GM18858 (cell line): ENCODE data around the gene ST6GAL2.

Experiments
- ATAC-seq: cut with Tn5 transposase; IDR thresholded peaks from one replicate; pipeline ENCODE4 v1.9.1; 2021; ENCODE audit not compliant: unreplicated experiment

Gene ST6GAL2

DNA sequence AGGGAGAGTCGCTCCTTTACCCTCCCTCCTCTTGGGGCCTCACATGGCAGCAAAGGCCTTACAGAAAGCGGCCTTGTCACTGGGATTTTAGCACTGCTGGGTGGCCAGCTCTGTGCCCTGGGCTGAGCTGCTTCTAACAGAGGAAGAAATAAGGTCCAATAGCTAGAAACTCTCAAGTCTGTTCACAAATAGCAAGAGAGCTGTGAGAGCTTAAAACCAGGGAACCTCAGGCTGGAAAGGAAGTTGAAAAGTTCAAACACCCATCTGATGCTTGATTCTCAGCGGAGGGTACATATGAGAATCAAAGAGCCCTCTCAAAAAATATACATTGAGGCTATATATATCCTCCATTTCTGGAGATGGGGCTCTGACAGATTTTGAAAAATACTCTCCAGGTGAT is 54.7 kb downstream of the ST6GAL2 start:
- no peak for ATAC-seq

DNA sequence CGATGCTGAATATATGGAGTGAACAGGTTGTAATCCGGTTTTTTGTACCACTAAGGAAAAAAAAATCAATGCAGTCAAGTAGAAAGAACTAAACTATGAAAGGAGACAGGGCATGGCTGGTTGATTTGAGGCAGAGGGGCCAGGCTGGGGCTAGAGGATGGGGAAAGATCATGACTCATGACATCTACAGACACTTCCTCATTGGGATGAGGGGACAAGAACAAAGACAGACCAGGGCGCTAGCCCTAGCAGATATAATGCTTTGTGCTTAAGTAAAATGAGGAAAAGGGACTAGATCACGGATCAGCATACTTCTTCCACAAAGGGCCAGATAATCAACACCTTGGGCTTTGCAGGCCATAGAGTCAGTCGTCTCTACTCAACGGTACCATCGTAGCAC is 55.8 kb downstream of the ST6GAL2 start:
- no peak for ATAC-seq

DNA sequence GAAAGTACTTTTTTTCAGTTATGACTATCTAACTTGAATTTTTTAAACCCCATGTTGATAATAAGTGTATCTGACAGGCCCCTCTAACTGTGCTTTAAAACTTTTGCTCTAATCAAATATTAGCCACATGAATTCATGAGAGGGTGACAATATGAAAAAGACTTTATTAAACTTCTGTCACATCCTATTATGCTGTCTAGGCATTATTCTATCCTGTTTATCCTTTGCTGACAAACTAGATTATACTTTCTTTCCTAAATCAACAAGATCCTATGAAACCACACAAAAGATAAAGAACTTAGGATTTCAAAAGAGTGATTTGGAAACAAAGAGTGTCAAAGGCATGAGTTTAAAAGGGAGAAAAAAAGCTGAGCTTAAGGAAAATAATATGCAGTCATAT is 57.8 kb downstream of the ST6GAL2 start:
- no peak for ATAC-seq

GRCh38 chr2:106827158-106827557 is 58.8 kb downstream of the ST6GAL2 start:
- ATAC-seq, result no peak

DNA sequence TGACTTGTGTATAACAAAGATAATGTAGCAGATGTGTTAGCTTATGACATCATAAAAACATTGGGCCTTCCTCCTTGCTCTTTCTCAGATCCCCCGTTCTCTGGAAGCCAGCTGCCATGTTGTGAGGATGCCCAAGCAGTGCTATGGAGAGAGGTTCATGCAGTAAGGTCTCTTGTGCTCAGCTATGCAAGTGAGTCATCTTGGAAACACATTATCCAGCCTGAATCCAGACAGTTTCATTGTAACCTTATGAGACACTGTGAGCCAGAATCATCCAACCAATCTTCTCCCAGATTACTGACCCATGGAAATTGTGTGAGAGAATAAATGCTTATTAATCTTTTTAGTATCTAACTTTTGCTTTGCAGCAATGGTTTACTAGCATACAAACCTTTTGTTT is 60.8 kb downstream of the ST6GAL2 start:
- no peak for ATAC-seq

GRCh38 chr2:106816974-106817373 is 69.0 kb downstream of the ST6GAL2 start:
- no peak for ATAC-seq

GRCh38 chr2:106812841-106813240 is 73.1 kb downstream of the ST6GAL2 start:
- ATAC-seq, result no peak

GRCh38 chr2:106812383-106812782 is 73.6 kb downstream of the ST6GAL2 start:
- ATAC-seq, result no peak

- no peak for ATAC-seq
Observed at GRCh38 chr2:106805716-106806115, 80.3 kb downstream of the ST6GAL2 start.

DNA sequence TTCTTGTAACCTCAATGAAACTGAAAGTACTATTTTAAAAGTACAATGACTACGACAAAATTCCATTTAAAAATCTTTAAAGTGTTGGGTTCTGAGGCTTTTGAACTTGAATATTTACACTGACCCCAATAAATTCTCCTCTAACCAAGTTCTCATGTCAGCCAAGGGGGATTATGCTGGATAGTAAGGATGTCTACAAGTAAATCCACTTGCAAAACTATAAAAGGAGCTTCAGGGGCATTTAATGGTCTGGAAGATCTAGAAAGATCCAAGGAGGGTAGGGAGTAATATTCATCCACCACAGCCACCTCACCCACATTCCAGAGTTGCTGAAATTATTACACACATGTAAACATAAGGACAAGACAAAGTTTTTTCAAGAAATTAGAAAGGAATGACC is 81.8 kb downstream of the ST6GAL2 start:
- ATAC-seq, result no peak

- no peak for ATAC-seq
Observed at GRCh38 chr2:106800976-106801655, 84.9 kb downstream of the ST6GAL2 start.

DNA sequence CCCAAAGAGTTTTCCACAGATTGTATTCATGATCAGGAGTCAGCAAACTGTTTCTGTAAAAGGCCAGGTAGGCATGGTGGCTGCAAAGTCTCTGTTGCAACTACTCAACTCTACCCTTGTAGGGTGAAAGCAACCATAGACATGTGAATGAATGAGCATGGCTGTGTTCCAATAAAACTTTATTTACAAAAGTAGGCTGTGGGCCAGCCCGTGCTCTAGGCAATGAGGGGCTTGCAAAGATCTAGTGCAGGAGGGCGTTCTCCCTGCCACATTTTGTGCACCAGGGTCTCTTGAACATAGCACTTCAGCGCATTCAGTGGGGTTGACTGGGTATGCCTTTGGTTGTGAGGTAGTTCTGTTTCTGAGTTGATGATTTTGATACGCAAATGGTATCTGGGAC is 85.8 kb downstream of the ST6GAL2 start:
- no peak for ATAC-seq

GRCh38 chr2:106798826-106799552 is 87.0 kb downstream of the ST6GAL2 start:
- ATAC-seq, result no peak

DNA sequence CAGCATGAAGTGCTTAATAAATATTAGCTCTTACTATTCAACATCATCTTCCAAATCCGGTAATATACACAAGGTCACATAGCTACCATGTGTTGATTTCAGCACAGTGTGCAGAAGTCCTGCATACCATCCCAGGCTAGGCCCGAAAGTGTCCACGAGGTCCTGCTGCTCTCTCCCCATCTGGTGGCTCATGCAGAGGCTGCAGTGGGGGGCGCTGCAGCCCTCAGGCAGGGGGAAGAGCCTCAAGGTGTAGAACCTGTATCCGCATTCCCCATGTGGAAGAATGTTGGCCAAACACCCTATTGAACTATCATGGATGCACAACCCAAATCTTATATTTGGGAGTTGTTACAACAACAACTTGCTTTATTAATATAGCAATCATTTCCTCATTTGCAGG is 88.5 kb downstream of the ST6GAL2 start:
- no peak for ATAC-seq

- no peak for ATAC-seq
Observed at GRCh38 chr2:106792671-106793070, 93.3 kb downstream of the ST6GAL2 start.

- ATAC-seq, result no peak
Observed at GRCh38 chr2:106789185-106789584, 96.8 kb downstream of the ST6GAL2 start.

DNA sequence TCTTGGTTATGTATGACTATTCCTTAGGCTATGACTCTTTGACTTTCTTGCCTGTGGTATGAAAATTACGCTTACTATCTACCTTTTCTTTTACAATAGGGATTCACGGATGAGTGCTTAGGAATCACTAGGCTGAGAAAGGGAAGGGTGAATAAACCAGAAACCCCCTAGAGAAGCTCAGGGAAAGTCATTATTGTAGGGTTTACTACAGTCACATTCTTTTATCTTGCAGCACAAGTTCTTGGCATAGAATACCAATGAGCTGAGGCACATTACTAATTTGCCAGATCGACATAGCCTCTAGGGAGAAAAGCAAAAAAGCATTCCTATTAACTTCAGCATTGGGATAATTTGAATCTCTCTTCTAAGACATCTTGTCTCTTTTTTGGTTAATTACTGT is 103.3 kb downstream of the ST6GAL2 start:
- no peak for ATAC-seq

DNA sequence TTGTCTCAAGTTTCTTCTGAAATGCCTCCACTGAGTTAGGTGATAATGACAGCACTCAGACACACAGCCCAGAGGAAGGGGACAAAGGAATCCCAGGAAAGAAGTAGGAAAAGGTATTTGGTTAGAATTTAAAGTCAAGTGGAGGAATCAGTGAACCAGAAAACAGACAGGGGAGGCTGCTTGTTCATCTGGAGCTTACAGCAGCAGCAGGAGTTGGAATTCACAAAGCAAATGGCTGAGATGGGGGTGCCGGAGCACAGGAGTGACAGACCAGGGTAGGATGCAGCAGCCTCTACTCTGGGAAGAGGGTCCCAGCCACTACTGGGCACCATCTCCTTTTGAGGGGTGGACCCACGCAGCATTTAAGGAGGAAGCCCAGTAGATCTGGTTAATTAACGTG is 104.8 kb downstream of the ST6GAL2 start:
- no peak for ATAC-seq

- no peak for ATAC-seq
Observed at GRCh38 chr2:106771811-106772210, 114.2 kb downstream of the ST6GAL2 start.

GRCh38 chr2:106770986-106771385 is 115.0 kb downstream of the ST6GAL2 start:
- ATAC-seq, result no peak

- no peak for ATAC-seq
Observed at GRCh38 chr2:106764614-106765013, 121.4 kb downstream of the ST6GAL2 start.

DNA sequence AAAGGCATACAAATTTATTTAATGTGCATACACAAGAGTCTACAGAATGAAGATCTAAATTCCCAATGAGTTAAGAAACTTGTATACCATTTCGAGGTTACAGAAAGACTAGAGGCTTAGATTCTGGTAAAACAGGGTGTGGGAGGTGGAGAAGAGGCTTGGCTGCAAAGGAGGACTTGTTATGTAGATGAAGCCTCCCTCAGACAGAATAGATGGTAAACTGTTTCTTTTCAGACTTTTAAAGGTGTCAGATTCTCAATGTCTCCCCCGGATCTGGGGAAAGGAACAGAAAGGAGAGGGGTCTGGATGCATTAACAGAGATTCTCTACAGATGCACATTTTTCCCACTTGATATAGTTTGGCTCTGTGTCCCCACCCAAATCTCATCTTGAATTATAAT is 126.0 kb downstream of the ST6GAL2 start:
- no peak for ATAC-seq
